Mammary epithelial cell (primary cell): ENCODE data around the gene FBXO17.
"Not testable (repeated sequence)": the region's sequence is repeated elsewhere in the genome, so short reads cannot be mapped to it uniquely, and the experiment has no call there.

ENCODE experiments used
- EZH2 ChIP-seq: IDR thresholded peaks from 2 replicates; pipeline ENCODE4 v1.6.1; 2012; ENCODE audit warnings: low read length, inconsistent platforms, borderline replicate concordance
- TF ChIP-seq, protein P1 (sequence below), 2 donors: IDR thresholded peaks in 1 of 2; conservative IDR thresholded peaks in 1 of 2; 2 replicates each; pipeline ENCODE4 v1.5.1; 2011 to 2012; ENCODE audit warnings: inconsistent platforms in 2 of 2, low read length in 2 of 2, mild to moderate bottlenecking in 2 of 2, control low read depth in 1 of 2, low read depth in 1 of 2; ENCODE audit not compliant: insufficient read depth in 1 of 2; ENCODE audit errors: extremely low read depth in 1 of 2

GRCh38 chr19:38987745-38988144 lies 12.2 kb upstream of the FBXO17 start:
- TF ChIP-seq, protein P1, sequence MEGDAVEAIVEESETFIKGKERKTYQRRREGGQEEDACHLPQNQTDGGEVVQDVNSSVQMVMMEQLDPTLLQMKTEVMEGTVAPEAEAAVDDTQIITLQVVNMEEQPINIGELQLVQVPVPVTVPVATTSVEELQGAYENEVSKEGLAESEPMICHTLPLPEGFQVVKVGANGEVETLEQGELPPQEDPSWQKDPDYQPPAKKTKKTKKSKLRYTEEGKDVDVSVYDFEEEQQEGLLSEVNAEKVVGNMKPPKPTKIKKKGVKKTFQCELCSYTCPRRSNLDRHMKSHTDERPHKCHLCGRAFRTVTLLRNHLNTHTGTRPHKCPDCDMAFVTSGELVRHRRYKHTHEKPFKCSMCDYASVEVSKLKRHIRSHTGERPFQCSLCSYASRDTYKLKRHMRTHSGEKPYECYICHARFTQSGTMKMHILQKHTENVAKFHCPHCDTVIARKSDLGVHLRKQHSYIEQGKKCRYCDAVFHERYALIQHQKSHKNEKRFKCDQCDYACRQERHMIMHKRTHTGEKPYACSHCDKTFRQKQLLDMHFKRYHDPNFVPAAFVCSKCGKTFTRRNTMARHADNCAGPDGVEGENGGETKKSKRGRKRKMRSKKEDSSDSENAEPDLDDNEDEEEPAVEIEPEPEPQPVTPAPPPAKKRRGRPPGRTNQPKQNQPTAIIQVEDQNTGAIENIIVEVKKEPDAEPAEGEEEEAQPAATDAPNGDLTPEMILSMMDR (conservative IDR thresholded peaks at IDR 0.05 in 1 of 2, IDR thresholded peaks at IDR 0.05 in 1 of 2; ENCODE audit: extremely low read depth in 1 of 2, insufficient read depth in 1 of 2, low read depth in 1 of 2, low read length in 2 of 2): not testable (repeated sequence)
- not testable (repeated sequence) for TF ChIP-seq EZH2
